ENCODE measurements around the gene UQCC3. TPM values are rescaled to one million over a fixed set of nuclear protein-coding genes. Genes with fewer than 3 reads are reported as not detected.
A peak's percentile ranks its signal among the peaks of the same experiment; 100 is the strongest.

UQCC3 gene
- total RNA-seq, 1 donor, result 1.3 TPM

- peaks cover 78% of the 10 kb centered on the region for H3K4me1 ChIP-seq (ENCODE audit: insufficient read depth, low read length)
- no peaks in the 10 kb centered on the region for H3K9me3 ChIP-seq (ENCODE audit: low read depth, low read length)
- H3K27me3 ChIP-seq (ENCODE audit: insufficient read depth, low read length), result no peaks in the 10 kb centered on the region
- H3K4me3 ChIP-seq (ENCODE audit: low read length), result peak overlapping the region; percentile 61
Observed at GRCh38 chr11:62705880-62706849, 34.7 kb downstream of the UQCC3 start.

- Histone ChIP-seq H3K9me3 (ENCODE audit: low read depth, low read length) (no peaks in the 10 kb centered on the region), H3K4me1 (ENCODE audit: insufficient read depth, low read length) (peaks cover 76% of the 10 kb centered on the region), H3K4me3 (ENCODE audit: low read length) (no peak overlapping the region), H3K27me3 (ENCODE audit: insufficient read depth, low read length) (no peaks in the 10 kb centered on the region)
Observed at GRCh38 chr11:62706850-62707247, 35.4 kb downstream of the UQCC3 start.

- no peaks in the 10 kb centered on the region for H3K9me3 ChIP-seq (ENCODE audit: low read depth, low read length)
- H3K4me3 ChIP-seq (ENCODE audit: low read length), result peak within 1 kb of the TSS; percentile 61
- peaks cover 76% of the 10 kb centered on the region for H3K4me1 ChIP-seq (ENCODE audit: insufficient read depth, low read length)
- H3K27me3 ChIP-seq (ENCODE audit: insufficient read depth, low read length), result no peaks in the 10 kb centered on the region
Observed at GRCh38 chr11:62707277-62707861, 35.9 kb downstream of the UQCC3 start, which contains the start of the genes BSCL2 and GNG3. Gene BSCL2 (minus strand): TSS chr11:62707424. CDS start chr11:62707195, 229 bp downstream. Gene GNG3 (plus strand): TSS chr11:62707676. CDS start chr11:62708296, 620 bp downstream.

- H3K27me3 ChIP-seq (ENCODE audit: insufficient read depth, low read length), result no peaks in the 10 kb centered on the region
- peaks cover 67% of the 10 kb centered on the region for H3K4me1 ChIP-seq (ENCODE audit: insufficient read depth, low read length)
- no peaks in the 10 kb centered on the region for H3K9me3 ChIP-seq (ENCODE audit: low read depth, low read length)
- no peak overlapping the region for H3K4me3 ChIP-seq (ENCODE audit: low read length)
Observed at GRCh38 chr11:62708392-62708791, 36.9 kb downstream of the UQCC3 start.

GRCh38 chr11:62708793-62709192 is 37.3 kb downstream of the UQCC3 start:
- Histone ChIP-seq H3K27me3 (ENCODE audit: insufficient read depth, low read length) (no peaks in the 10 kb centered on the region), H3K4me1 (ENCODE audit: insufficient read depth, low read length) (peaks cover 65% of the 10 kb centered on the region), H3K4me3 (ENCODE audit: low read length) (peak overlapping the region; percentile 67), H3K9me3 (ENCODE audit: low read depth, low read length) (no peaks in the 10 kb centered on the region)

GRCh38 chr11:62709247-62710000 is 38.0 kb downstream of the UQCC3 start:
- peak overlapping the region; percentile 67 for H3K4me3 ChIP-seq (ENCODE audit: low read length)
- peaks cover 59% of the 10 kb centered on the region for H3K4me1 ChIP-seq (ENCODE audit: insufficient read depth, low read length)
- H3K27me3 ChIP-seq (ENCODE audit: insufficient read depth, low read length), result no peaks in the 10 kb centered on the region
- H3K9me3 ChIP-seq (ENCODE audit: low read depth, low read length), result no peaks in the 10 kb centered on the region

- Histone ChIP-seq H3K4me3 (ENCODE audit: low read length) (peak overlapping the region; percentile 67), H3K4me1 (ENCODE audit: insufficient read depth, low read length) (peaks cover 54% of the 10 kb centered on the region), H3K9me3 (ENCODE audit: low read depth, low read length) (no peaks in the 10 kb centered on the region), H3K27me3 (ENCODE audit: insufficient read depth, low read length) (no peaks in the 10 kb centered on the region)
Observed at GRCh38 chr11:62710001-62710345, 38.5 kb downstream of the UQCC3 start.

GRCh38 chr11:62712276-62712812 is 40.9 kb downstream of the UQCC3 start:
- H3K9me3 ChIP-seq (ENCODE audit: low read depth, low read length), result no peaks in the 10 kb centered on the region
- H3K27me3 ChIP-seq (ENCODE audit: insufficient read depth, low read length), result no peaks in the 10 kb centered on the region
- no peak overlapping the region for H3K4me3 ChIP-seq (ENCODE audit: low read length)
- peaks cover 34% of the 10 kb centered on the region for H3K4me1 ChIP-seq (ENCODE audit: insufficient read depth, low read length)

- Histone ChIP-seq H3K9me3 (ENCODE audit: low read depth, low read length) (no peaks in the 10 kb centered on the region), H3K27me3 (ENCODE audit: insufficient read depth, low read length) (no peaks in the 10 kb centered on the region), H3K4me3 (ENCODE audit: low read length) (no peak overlapping the region), H3K4me1 (ENCODE audit: insufficient read depth, low read length) (peaks cover 29% of the 10 kb centered on the region)
Observed at GRCh38 chr11:62712861-62713260, 41.4 kb downstream of the UQCC3 start.

GRCh38 chr11:62713343-62713742 is 41.9 kb downstream of the UQCC3 start:
- Histone ChIP-seq H3K4me3 (ENCODE audit: low read length) (no peak overlapping the region), H3K27me3 (ENCODE audit: insufficient read depth, low read length) (no peaks in the 10 kb centered on the region)

GRCh38 chr11:62715150-62716130 is 44.0 kb downstream of the UQCC3 start:
- H3K27me3 ChIP-seq (ENCODE audit: insufficient read depth, low read length), result no peaks in the 10 kb centered on the region

More at GRCh38 chr11:62713343-62713742, 41.9 kb downstream of the UQCC3 start:
- Histone ChIP-seq H3K4me1 (ENCODE audit: insufficient read depth, low read length) (peaks cover 24% of the 10 kb centered on the region), H3K9me3 (ENCODE audit: low read depth, low read length) (no peaks in the 10 kb centered on the region)

GRCh38 chr11:62716206-62716605 is 44.7 kb downstream of the UQCC3 start:
- no peaks in the 10 kb centered on the region for H3K9me3 ChIP-seq (ENCODE audit: low read depth, low read length)
- peaks cover 6% of the 10 kb centered on the region for H3K4me1 ChIP-seq (ENCODE audit: insufficient read depth, low read length)
- no peaks in the 10 kb centered on the region for H3K27me3 ChIP-seq (ENCODE audit: insufficient read depth, low read length)
- H3K4me3 ChIP-seq (ENCODE audit: low read length), result no peak overlapping the region

More at GRCh38 chr11:62715150-62716130, 44.0 kb downstream of the UQCC3 start:
- Histone ChIP-seq H3K4me3 (ENCODE audit: low read length) (no peak overlapping the region), H3K9me3 (ENCODE audit: low read depth, low read length) (no peaks in the 10 kb centered on the region), H3K4me1 (ENCODE audit: insufficient read depth, low read length) (peaks cover 10% of the 10 kb centered on the region)

GRCh38 chr11:62716816-62717215 is 45.3 kb downstream of the UQCC3 start:
- Histone ChIP-seq H3K9me3 (ENCODE audit: low read depth, low read length) (no peaks in the 10 kb centered on the region), H3K4me1 (ENCODE audit: insufficient read depth, low read length) (peaks cover 6% of the 10 kb centered on the region), H3K27me3 (ENCODE audit: insufficient read depth, low read length) (no peaks in the 10 kb centered on the region), H3K4me3 (ENCODE audit: low read length) (no peak overlapping the region)

Data from mononuclear cell (primary cell).